PFSK-1 (cell line): ENCODE measurements around the gene SRP14.

Experiments used
- FOXP2 ChIP-seq: optimal IDR thresholded peaks from 2 replicates; pipeline ENCODE3; 2011; ENCODE audit warnings: borderline replicate concordance, control low read depth, inconsistent platforms; ENCODE audit not compliant: insufficient read depth; ENCODE audit errors: extremely low read length, extremely low read depth
- POLR2AphosphoS5 ChIP-seq: IDR thresholded peaks from 2 replicates; pipeline ENCODE4 v1.6.1; 2012; ENCODE audit warnings: low read depth, mild to moderate bottlenecking, control low read depth, low read length, moderate library complexity
- REST ChIP-seq, 2 experiments: IDR thresholded peaks; 2 replicates each; pipeline versions ENCODE4 v1.6.1 to v1.8.0; 2011 to 2012; ENCODE audit warnings: low read depth in 2 of 2, low read length in 2 of 2, control low read depth in 1 of 2, inconsistent platforms in 1 of 2, mild to moderate bottlenecking in 1 of 2, moderate library complexity in 1 of 2; ENCODE audit not compliant: insufficient read depth in 1 of 2
- SIN3A ChIP-seq: IDR thresholded peaks from 2 replicates; pipeline ENCODE4 v1.6.1; 2012; ENCODE audit warnings: mild to moderate bottlenecking, low read length, moderate library complexity, borderline replicate concordance; ENCODE audit not compliant: insufficient read depth
- TAF1 ChIP-seq: IDR thresholded peaks from 2 replicates; pipeline ENCODE4 v1.6.1; 2012; ENCODE audit warnings: low read length, control low read depth, borderline replicate concordance; ENCODE audit not compliant: insufficient read depth

The SRP14 gene

GRCh38 chr15:40006003-40006402 lies 33.0 kb downstream of the SRP14 start:
- TF ChIP-seq FOXP2 = no peak
- TF ChIP-seq TAF1 = no peak
- TF ChIP-seq REST (IDR thresholded peaks at IDR 0.05; ENCODE audit: insufficient read depth in 1 of 2, low read depth in 2 of 2, low read length in 2 of 2) = no peak
- no peak for TF ChIP-seq POLR2AphosphoS5
- no peak for TF ChIP-seq SIN3A

GRCh38 chr15:40003116-40003916 lies 35.7 kb downstream of the SRP14 start:
- TF ChIP-seq REST (IDR thresholded peaks at IDR 0.05; ENCODE audit: insufficient read depth in 1 of 2, low read depth in 2 of 2, low read length in 2 of 2) (no peak), SIN3A (no peak), POLR2AphosphoS5 (no peak), TAF1 (no peak), FOXP2 (no peak)

- no peak for TF ChIP-seq FOXP2
- TF ChIP-seq TAF1 = no peak
- TF ChIP-seq SIN3A = no peak
- no peak for TF ChIP-seq POLR2AphosphoS5
- TF ChIP-seq REST (IDR thresholded peaks at IDR 0.05; ENCODE audit: insufficient read depth in 1 of 2, low read depth in 2 of 2, low read length in 2 of 2) = no peak
These were observed 36.7 kb downstream of the SRP14 start for GRCh38 chr15:40002295-40002694.

GRCh38 chr15:39999538-40000200 lies 39.3 kb downstream of the SRP14 start:
- no peak for TF ChIP-seq FOXP2
- no peak for TF ChIP-seq SIN3A
- TF ChIP-seq REST (IDR thresholded peaks at IDR 0.05; ENCODE audit: insufficient read depth in 1 of 2, low read depth in 2 of 2, low read length in 2 of 2) = no peak
- no peak for TF ChIP-seq POLR2AphosphoS5
- TF ChIP-seq TAF1 = no peak
